ENCODE results near the gene COX7B2.

COX7B2 gene

DNA sequence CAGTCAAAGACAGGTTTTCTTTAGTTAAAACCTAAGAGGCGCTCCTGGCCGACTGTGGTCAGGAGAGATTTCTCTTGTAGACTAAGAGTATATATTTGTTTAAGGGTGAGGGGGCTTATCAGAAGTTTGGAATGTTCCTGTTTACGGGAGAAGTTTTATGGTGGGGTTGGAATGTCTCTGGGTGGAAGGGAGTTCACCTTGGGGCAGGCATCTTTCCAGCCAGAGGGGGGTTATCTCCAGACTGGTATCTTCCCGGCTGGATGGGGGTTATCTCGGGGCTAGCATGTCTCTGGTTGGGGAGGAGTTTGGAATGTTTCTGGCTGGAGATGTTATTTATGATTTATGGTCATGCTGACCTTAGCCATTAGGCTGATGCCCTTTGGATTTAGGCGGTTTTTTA, 116.0 kb downstream of the COX7B2 start:
- no peaks in the 10 kb centered on the region for H3K36me3 Mint-ChIP-seq (ENCODE audit: low read depth)
- TF ChIP-seq CTCF (IDR thresholded peaks at IDR 0.05; ENCODE audit: unreplicated experiment in 3 of 3) = no peak
- no peak overlapping the region for H3K4me3 Mint-ChIP-seq
- H3K4me1 Mint-ChIP-seq = no peaks in the 10 kb centered on the region
- H3K27me3 Mint-ChIP-seq (ENCODE audit: low read depth) = no peaks in the 10 kb centered on the region
- H3K9me3 Mint-ChIP-seq = peaks cover 13% of the 10 kb centered on the region
- no peak overlapping the region for H3K27ac Mint-ChIP-seq

DNA sequence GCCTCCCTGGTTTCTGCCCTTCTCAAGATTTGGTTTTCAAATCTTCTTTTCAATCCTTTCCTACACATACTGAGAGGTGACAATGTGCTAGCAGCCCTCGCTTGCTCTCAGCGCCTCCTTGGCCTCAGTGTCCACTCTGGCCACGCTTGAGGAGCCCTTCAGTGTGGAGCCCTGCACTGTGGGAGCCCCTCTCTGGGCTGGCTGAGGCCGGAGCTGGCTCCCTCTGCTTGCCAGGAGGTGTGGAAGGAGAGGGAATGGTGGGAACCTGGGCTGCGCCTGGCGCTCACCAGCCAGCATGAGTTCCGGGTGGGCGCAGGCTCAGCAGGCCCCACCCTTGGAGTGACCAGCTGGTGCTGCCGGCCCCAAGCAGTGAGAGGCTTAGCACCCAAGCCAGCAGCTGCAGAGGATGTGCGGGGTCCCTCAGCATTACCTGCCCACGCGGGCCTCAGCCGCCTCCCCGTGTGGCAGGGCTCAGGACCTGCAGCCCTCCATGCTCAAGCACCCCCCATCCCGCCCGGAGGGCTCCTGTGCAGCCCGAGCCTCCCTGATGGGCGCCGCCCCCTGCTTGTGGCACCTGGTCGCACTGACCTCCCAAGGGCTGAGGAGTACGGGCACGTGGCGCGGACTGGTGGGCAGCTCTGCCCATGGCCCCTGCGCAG, 127.5 kb downstream of the COX7B2 start:
- no peaks in the 10 kb centered on the region for H3K36me3 Mint-ChIP-seq (ENCODE audit: low read depth)
- no peak for TF ChIP-seq CTCF (IDR thresholded peaks at IDR 0.05; ENCODE audit: unreplicated experiment in 3 of 3)
- no peaks in the 10 kb centered on the region for H3K27me3 Mint-ChIP-seq (ENCODE audit: low read depth)
- H3K4me1 Mint-ChIP-seq = no peaks in the 10 kb centered on the region
- H3K27ac Mint-ChIP-seq = no peak overlapping the region
- H3K4me3 Mint-ChIP-seq = no peak overlapping the region
- no peaks in the 10 kb centered on the region for H3K9me3 Mint-ChIP-seq

DNA sequence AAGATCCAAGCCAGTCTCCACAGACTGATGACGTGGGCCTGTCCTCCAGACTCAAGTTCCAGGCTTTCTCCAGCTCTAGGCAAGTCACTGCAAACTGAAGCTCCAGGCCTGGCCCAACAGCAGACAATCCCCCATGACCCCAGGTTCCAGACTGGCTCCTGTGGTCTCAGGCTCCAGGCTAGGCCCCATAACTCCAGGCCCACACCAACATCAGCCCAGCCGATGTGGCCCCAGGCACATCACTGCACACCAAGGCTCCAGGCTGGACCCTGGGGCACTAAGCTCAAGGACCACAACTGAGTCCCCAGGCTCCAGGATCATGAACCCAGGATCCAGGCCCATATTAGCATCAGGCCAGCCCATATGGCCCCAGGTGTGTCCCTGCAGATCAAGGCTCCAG, 143.6 kb downstream of the COX7B2 start:
- TF ChIP-seq CTCF (IDR thresholded peaks at IDR 0.05; ENCODE audit: unreplicated experiment in 3 of 3) = no peak
- no peaks in the 10 kb centered on the region for H3K36me3 Mint-ChIP-seq (ENCODE audit: low read depth)
- peaks cover 3% of the 10 kb centered on the region for H3K4me1 Mint-ChIP-seq
- H3K9me3 Mint-ChIP-seq = no peaks in the 10 kb centered on the region
- H3K27me3 Mint-ChIP-seq (ENCODE audit: low read depth) = no peaks in the 10 kb centered on the region
- H3K4me3 Mint-ChIP-seq = no peak overlapping the region
- no peak overlapping the region for H3K27ac Mint-ChIP-seq

GRCh38 chr4:46730075-46730474, 179.0 kb downstream of the COX7B2 start:
- H3K4me3 Mint-ChIP-seq = no peak overlapping the region

DNA sequence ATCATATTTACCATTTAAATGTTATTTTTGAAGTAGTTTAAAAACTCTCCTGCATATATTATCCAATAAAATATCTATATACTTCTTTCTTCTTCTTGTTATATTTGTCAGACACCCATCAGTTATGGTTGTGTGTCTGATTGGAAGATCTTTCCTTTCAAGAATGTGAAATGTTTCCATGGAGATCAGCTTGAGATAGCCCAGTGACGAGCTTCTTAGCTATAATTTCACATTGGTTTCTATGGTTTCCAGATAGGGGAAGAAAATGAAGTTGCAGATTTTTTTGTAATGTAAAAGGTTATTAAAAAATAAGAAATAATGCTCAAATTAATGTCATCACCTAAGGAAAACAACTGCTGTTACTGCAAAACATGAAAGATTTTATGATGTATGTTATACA, 189.0 kb downstream of the COX7B2 start:
- no peaks in the 10 kb centered on the region for H3K27me3 Mint-ChIP-seq (ENCODE audit: low read depth)
- H3K36me3 Mint-ChIP-seq (ENCODE audit: low read depth) = no peaks in the 10 kb centered on the region
- H3K27ac Mint-ChIP-seq = no peak overlapping the region
- peaks cover 4% of the 10 kb centered on the region for H3K9me3 Mint-ChIP-seq
- no peak overlapping the region for H3K4me3 Mint-ChIP-seq
- no peak for TF ChIP-seq CTCF (IDR thresholded peaks at IDR 0.05; ENCODE audit: unreplicated experiment in 3 of 3)
- no peaks in the 10 kb centered on the region for H3K4me1 Mint-ChIP-seq

More at GRCh38 chr4:46730075-46730474, 179.0 kb downstream of the COX7B2 start:
- no peak overlapping the region for H3K27ac Mint-ChIP-seq
- no peaks in the 10 kb centered on the region for H3K4me1 Mint-ChIP-seq
- H3K36me3 Mint-ChIP-seq (ENCODE audit: low read depth) = no peaks in the 10 kb centered on the region
- H3K9me3 Mint-ChIP-seq = peaks cover 7% of the 10 kb centered on the region
- no peak for TF ChIP-seq CTCF (IDR thresholded peaks at IDR 0.05; ENCODE audit: unreplicated experiment in 3 of 3)
- no peaks in the 10 kb centered on the region for H3K27me3 Mint-ChIP-seq (ENCODE audit: low read depth)

GRCh38 chr4:46717950-46718349, 191.1 kb downstream of the COX7B2 start:
- no peaks in the 10 kb centered on the region for H3K27me3 Mint-ChIP-seq (ENCODE audit: low read depth)
- H3K4me1 Mint-ChIP-seq = no peaks in the 10 kb centered on the region
- no peaks in the 10 kb centered on the region for H3K36me3 Mint-ChIP-seq (ENCODE audit: low read depth)
- no peak for TF ChIP-seq CTCF (IDR thresholded peaks at IDR 0.05; ENCODE audit: unreplicated experiment in 3 of 3)
- no peak overlapping the region for H3K27ac Mint-ChIP-seq
- H3K4me3 Mint-ChIP-seq = no peak overlapping the region
- H3K9me3 Mint-ChIP-seq = no peaks in the 10 kb centered on the region

All from nephron (organoid).